GM21423 (cell line): ENCODE measurements around the gene NHS.

Source experiments
- ATAC-seq: cut with Tn5 transposase; IDR thresholded peaks from one replicate; pipeline ENCODE4 v1.9.1; 2021; ENCODE audit warnings: mild to moderate bottlenecking, moderate library complexity; ENCODE audit not compliant: unreplicated experiment

Gene NHS

DNA sequence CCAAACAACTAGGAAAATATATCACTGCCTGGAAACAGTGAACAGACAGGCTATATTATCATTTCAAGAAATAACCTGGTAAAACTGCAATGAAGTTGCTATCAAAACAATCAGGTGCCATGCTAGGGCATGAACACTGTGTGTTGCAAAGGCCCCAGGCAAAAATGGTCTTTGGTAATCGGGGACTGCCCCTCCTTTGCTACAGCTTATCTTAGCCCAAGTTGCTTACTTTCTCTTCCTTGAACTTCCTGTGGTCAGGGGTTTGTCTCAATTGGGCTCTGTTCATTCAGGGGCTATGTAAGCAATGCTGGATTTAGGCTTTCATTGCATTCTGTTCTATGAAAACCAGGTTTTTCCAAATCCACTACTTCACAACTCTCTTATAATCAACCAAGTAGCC is 392.7 kb downstream of the NHS start:
- no peak for ATAC-seq

DNA sequence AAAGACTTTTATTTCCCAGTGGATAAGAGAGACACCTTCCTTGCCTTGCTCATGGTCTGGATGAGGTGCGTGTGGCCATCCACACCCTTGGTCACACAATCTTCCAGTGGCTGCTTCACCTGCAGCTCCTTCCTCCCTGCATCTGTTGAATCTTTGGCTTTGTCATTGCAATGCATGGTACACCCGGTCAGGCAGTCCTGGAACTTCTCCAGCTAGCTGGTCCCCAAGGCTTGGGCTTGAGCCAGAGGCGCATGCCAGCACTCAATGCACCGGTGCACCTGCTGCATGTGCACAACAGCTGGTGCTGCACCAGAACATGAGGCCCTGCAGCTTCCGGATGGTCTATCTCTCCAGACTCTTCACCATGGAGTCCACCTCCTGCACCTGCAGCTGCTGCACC is 394.0 kb downstream of the NHS start:
- ATAC-seq = no peak

DNA sequence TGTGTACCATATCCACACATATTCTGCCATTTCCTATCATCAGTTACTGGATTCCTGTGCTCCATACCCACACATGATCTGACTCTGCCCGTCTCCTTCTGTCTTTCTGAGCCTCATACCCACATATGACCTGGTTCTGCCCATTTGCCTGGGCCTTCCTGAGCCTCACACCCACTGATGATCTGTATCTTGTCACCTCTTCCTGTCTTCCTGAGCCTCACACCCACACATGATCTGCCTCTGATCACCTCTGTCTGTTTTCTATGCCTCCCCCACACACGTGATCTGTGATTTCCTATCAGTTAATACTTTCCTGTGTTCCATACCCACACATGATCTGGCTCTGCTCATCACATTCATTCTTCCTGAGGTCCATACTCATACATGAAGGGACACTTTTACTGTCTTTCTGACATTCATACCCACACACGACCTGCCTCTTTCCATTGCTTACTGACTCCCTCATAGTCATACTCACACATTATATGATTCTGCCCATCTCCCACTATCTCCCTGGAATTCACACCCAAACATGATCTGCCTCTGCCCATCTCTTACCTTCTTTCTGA is 394.8 kb downstream of the NHS start:
- no peak for ATAC-seq

DNA sequence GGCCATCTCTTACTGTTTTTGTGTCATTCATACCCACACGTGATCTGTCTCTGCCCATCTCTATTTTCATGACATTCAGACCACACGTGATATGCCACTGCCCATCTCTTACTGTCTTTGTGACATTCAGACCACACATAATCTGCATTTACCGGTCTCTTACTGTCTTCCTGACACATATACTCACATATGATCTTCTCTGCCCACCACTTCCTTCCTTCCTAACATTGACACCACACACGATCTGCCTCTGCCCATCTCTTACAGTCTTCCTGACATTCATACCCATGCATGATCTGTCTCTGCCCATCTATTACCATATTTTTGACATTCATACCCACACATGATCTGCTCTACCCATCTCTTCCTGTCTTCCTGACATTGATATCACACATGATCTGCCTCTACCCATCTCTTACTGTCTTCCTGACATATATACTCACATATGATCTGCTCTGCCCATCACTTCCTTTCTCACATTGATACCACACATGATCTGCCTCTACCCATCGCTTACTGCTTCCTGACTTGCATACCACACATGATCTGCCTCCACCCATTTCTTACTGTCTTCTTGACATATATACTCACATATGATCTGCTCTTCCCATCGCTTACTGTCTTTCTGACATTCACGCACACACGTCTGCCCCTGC is 398.3 kb downstream of the NHS start:
- no peak for ATAC-seq

DNA sequence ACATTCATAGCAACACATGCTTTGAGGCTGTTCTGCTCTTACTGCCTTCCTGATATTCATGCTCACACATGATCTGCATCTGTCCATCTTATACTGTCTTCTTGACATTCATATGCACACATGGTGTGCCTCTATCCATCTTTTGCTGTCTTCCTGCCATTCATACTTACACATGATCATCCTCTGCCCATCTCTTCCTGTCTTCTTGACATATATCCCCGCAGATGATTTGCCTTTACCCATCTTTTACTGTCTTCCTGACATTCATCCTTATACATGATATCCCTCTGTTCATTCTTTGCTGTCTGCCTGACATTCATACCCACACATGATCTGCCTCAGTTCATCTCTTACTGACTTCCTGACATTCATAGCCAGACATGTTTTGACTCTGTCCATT is 399.1 kb downstream of the NHS start:
- ATAC-seq = no peak

DNA sequence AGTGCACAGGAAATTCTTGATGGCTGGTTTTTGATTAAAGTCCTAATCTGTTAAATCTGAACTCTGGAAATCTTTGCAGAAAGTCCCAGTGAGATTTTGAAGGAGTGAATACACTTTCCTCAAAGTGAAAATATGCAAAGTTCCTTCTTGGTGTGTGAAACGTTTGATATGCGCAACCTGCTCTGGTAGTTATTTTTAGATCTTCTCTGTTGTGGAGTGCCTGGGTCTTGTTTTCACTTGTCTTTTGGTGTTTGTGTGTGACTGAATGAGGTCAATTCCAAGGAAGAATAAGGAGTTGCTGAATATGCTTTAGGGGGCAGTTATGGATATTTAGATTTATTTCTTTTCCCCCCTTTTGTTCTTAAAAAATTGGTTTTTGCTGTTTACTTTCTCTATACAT is 404.0 kb downstream of the NHS start:
- no peak for ATAC-seq

DNA sequence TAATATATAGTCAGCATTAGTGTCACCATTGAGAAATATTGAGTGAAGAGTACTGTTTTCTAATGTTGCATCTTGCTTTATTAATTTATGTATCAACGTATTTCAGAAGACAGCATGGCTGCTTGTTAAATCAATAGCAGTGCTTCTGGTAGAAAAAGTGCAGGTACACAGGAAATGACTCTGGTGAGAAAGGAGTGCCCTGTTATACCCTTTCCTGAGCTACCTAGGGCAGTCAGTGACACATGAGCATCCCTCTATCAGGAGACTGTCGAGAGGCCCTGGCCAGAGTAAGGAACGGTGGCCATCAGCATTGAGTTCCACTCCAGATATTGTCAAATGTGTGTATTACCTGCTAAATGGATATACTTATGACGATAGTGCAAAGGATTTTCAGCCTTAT is 404.4 kb downstream of the NHS start:
- ATAC-seq = no peak
